ENCODE measurements around the gene ITSN1. TPM values are rescaled to one million over a fixed set of nuclear protein-coding genes. Genes with fewer than 3 reads are reported as not detected.
A peak's percentile ranks its signal among the peaks of the same experiment; 100 is the strongest.

The ITSN1 gene
- total and polyA plus RNA-seq, 2 experiments from 2014 or later: 35.5 to 57.1 TPM

- in situ Hi-C loops (cut with MboI): no loop called here
- TF ChIP-seq EZH2 (IDR thresholded peaks at IDR 0.05; ENCODE audit: insufficient read depth, poor library complexity, severe bottlenecking): no peak
- no peak for TF ChIP-seq EZH2phosphoT487 (IDR thresholded peaks at IDR 0.05; ENCODE audit: insufficient read depth, low read depth)
- Histone ChIP-seq H2AFZ (no peak overlapping the region), H3K4me2 (ENCODE audit: unreplicated experiment) (no peak overlapping the region), H3K4me1 (ENCODE audit: insufficient read depth) (peaks cover 17% of the 10 kb centered on the region; the same call in 1 of the 2 replicates), H3K4me3 (no peak overlapping the region), H3K9ac (no peak overlapping the region), H3K9me2 (ENCODE audit: insufficient read depth) (no peaks in the 10 kb centered on the region), H3K9me3 (ENCODE audit: low read depth) (no peaks in the 10 kb centered on the region), H3K79me2 (ENCODE audit: insufficient read depth) (peaks cover 100% of the 10 kb centered on the region), H3K36me3 (ENCODE audit: low read depth) (peaks cover 5% of the 10 kb centered on the region; the same call in 1 of the 2 replicates), H4K20me1 (ENCODE audit: insufficient read depth) (peaks cover 18% of the 10 kb centered on the region), H3K27ac (no peak overlapping the region), H3K27me3 (replicated peaks; ENCODE audit: insufficient read depth) (no peaks in the 10 kb centered on the region), H3F3A (ENCODE audit: insufficient read depth) (peaks cover 15% of the 10 kb centered on the region)
- no peak for DNase-seq
- WGBS, 2 experiments (ENCODE audit: low coverage in 1 of 2, low lambda C conversion rate in 2 of 2, missing lambda C conversion rate in 2 of 2): 88 to 91% methylated on average over 4 of the region's 4 CpGs
These were observed 12.1 kb downstream of the ITSN1 start for GRCh38 chr21:33654412-33654811.

GRCh38 chr21:33655588-33656221 lies 13.4 kb downstream of the ITSN1 start:
- DNase-seq: peak; percentile 50
- peaks cover 5% of the 10 kb centered on the region for H3K9me3 ChIP-seq (ENCODE audit: low read depth)
- H3K9ac ChIP-seq: no peak overlapping the region
- no peaks in the 10 kb centered on the region for H3K27me3 ChIP-seq (replicated peaks; ENCODE audit: insufficient read depth)
- TF ChIP-seq EZH2 (IDR thresholded peaks at IDR 0.05; ENCODE audit: insufficient read depth, poor library complexity, severe bottlenecking): no peak
- TF ChIP-seq EZH2phosphoT487 (IDR thresholded peaks at IDR 0.05; ENCODE audit: insufficient read depth, low read depth): no peak
- no peak overlapping the region for H3K4me2 ChIP-seq (ENCODE audit: unreplicated experiment)
- peak overlapping the region; percentile 23 for H3K27ac ChIP-seq
- WGBS, 2 experiments (ENCODE audit: low coverage in 1 of 2, low lambda C conversion rate in 2 of 2, missing lambda C conversion rate in 2 of 2): 73 to 81% methylated on average over 8 of the region's 8 CpGs
- no peak overlapping the region for H3K4me3 ChIP-seq
- peaks cover 17% of the 10 kb centered on the region; the same call in 1 of the 2 replicates for H3K4me1 ChIP-seq (ENCODE audit: insufficient read depth)
- peaks cover 5% of the 10 kb centered on the region; the same call in 1 of the 2 replicates for H3K36me3 ChIP-seq (ENCODE audit: low read depth)
- peaks cover 100% of the 10 kb centered on the region for H3K79me2 ChIP-seq (ENCODE audit: insufficient read depth)
- no peak overlapping the region for H2AFZ ChIP-seq
- in situ Hi-C loops (cut with MboI): no loop called here
- peaks cover 14% of the 10 kb centered on the region for H4K20me1 ChIP-seq (ENCODE audit: insufficient read depth)
- H3K9me2 ChIP-seq (ENCODE audit: insufficient read depth): no peaks in the 10 kb centered on the region
- H3F3A ChIP-seq (ENCODE audit: insufficient read depth): peaks cover 18% of the 10 kb centered on the region

GRCh38 chr21:33657124-33657820 lies 15.0 kb downstream of the ITSN1 start:
- H3K4me2 ChIP-seq (ENCODE audit: unreplicated experiment): no peak overlapping the region

GRCh38 chr21:33658919-33659567 lies 16.7 kb downstream of the ITSN1 start:
- Histone ChIP-seq H3K9ac (no peak overlapping the region), H3K27ac (no peak overlapping the region), H3K9me2 (ENCODE audit: insufficient read depth) (no peaks in the 10 kb centered on the region), H3F3A (ENCODE audit: insufficient read depth) (peaks cover 39% of the 10 kb centered on the region), H3K27me3 (replicated peaks; ENCODE audit: insufficient read depth) (no peaks in the 10 kb centered on the region), H3K36me3 (ENCODE audit: low read depth) (peaks cover 5% of the 10 kb centered on the region; the same call in 1 of the 2 replicates), H3K4me1 (ENCODE audit: insufficient read depth) (peaks cover 22% of the 10 kb centered on the region), H3K9me3 (ENCODE audit: low read depth) (peaks cover 7% of the 10 kb centered on the region), H4K20me1 (ENCODE audit: insufficient read depth) (0 out of 2 replicates have a peak, but pooled peaks cover 6% of the 10 kb centered on the region), H2AFZ (no peak overlapping the region), H3K4me2 (ENCODE audit: unreplicated experiment) (no peak overlapping the region), H3K79me2 (ENCODE audit: insufficient read depth) (peaks cover 100% of the 10 kb centered on the region), H3K4me3 (no peak overlapping the region)
- 97 to 99% methylated on average over 7 of the region's 7 CpGs for WGBS, 2 experiments (ENCODE audit: low coverage in 1 of 2, low lambda C conversion rate in 2 of 2, missing lambda C conversion rate in 2 of 2)
- no peak for DNase-seq
- in situ Hi-C loops (cut with MboI): no loop called here
- no peak for TF ChIP-seq EZH2phosphoT487 (IDR thresholded peaks at IDR 0.05; ENCODE audit: insufficient read depth, low read depth)
- no peak for TF ChIP-seq EZH2 (IDR thresholded peaks at IDR 0.05; ENCODE audit: insufficient read depth, poor library complexity, severe bottlenecking)

More at GRCh38 chr21:33657124-33657820, 15.0 kb downstream of the ITSN1 start:
- WGBS, 2 experiments (ENCODE audit: low coverage in 1 of 2, low lambda C conversion rate in 2 of 2, missing lambda C conversion rate in 2 of 2): 70 to 71% methylated on average over 8 of the region's 8 CpGs
- H3K9me3 ChIP-seq (ENCODE audit: low read depth): peaks cover 7% of the 10 kb centered on the region
- no peak overlapping the region for H2AFZ ChIP-seq
- in situ Hi-C loops (cut with MboI): no loop called here
- peaks cover 5% of the 10 kb centered on the region; the same call in 1 of the 2 replicates for H3K36me3 ChIP-seq (ENCODE audit: low read depth)
- peaks cover 26% of the 10 kb centered on the region for H3F3A ChIP-seq (ENCODE audit: insufficient read depth)
- no peak for DNase-seq
- peaks cover 100% of the 10 kb centered on the region for H3K79me2 ChIP-seq (ENCODE audit: insufficient read depth)
- no peaks in the 10 kb centered on the region for H3K9me2 ChIP-seq (ENCODE audit: insufficient read depth)
- TF ChIP-seq EZH2 (IDR thresholded peaks at IDR 0.05; ENCODE audit: insufficient read depth, poor library complexity, severe bottlenecking) (no peak), EZH2phosphoT487 (IDR thresholded peaks at IDR 0.05; ENCODE audit: insufficient read depth, low read depth) (no peak)
- H4K20me1 ChIP-seq (ENCODE audit: insufficient read depth): 0 out of 2 replicates have a peak, but pooled peaks cover 10% of the 10 kb centered on the region
- peaks cover 10% of the 10 kb centered on the region; the same call in 1 of the 2 replicates for H3K4me1 ChIP-seq (ENCODE audit: insufficient read depth)
- H3K27me3 ChIP-seq (replicated peaks; ENCODE audit: insufficient read depth): no peaks in the 10 kb centered on the region
- no peak overlapping the region for H3K9ac ChIP-seq
- H3K27ac ChIP-seq: no peak overlapping the region
- H3K4me3 ChIP-seq: no peak overlapping the region
